Measurements from ENCODE around the gene RFX4.

GRCh38 chr12:106602076-106602475 is 19.3 kb downstream of the RFX4 start:
- TF ChIP-seq, protein P1, sequence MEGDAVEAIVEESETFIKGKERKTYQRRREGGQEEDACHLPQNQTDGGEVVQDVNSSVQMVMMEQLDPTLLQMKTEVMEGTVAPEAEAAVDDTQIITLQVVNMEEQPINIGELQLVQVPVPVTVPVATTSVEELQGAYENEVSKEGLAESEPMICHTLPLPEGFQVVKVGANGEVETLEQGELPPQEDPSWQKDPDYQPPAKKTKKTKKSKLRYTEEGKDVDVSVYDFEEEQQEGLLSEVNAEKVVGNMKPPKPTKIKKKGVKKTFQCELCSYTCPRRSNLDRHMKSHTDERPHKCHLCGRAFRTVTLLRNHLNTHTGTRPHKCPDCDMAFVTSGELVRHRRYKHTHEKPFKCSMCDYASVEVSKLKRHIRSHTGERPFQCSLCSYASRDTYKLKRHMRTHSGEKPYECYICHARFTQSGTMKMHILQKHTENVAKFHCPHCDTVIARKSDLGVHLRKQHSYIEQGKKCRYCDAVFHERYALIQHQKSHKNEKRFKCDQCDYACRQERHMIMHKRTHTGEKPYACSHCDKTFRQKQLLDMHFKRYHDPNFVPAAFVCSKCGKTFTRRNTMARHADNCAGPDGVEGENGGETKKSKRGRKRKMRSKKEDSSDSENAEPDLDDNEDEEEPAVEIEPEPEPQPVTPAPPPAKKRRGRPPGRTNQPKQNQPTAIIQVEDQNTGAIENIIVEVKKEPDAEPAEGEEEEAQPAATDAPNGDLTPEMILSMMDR (IDR thresholded peaks at IDR 0.05 in 2 of 3, conservative IDR thresholded peaks at IDR 0.05 in 1 of 3; ENCODE audit: control insufficient read depth in 2 of 3, extremely low read depth in 1 of 3, insufficient read depth in 1 of 3, low read depth in 3 of 3, low read length in 3 of 3), result no peak
- TF ChIP-seq JUND (IDR thresholded peaks at IDR 0.05; ENCODE audit: low read depth, low read length) (no peak), ZBTB33 (IDR thresholded peaks at IDR 0.05) (no peak), POLR2AphosphoS2 (IDR thresholded peaks at IDR 0.05; ENCODE audit: low read depth, low read length) (no peak), POLR2AphosphoS5 (IDR thresholded peaks at IDR 0.05; ENCODE audit: low read length) (no peak), POLR2A (IDR thresholded peaks at IDR 0.05; ENCODE audit: low read depth, low read length) (no peak), RAD21 (IDR thresholded peaks at IDR 0.05; ENCODE audit: insufficient read depth, low read depth, low read length) (no peak), RB1 (IDR thresholded peaks at IDR 0.05; ENCODE audit: borderline replicate concordance) (no peak), NR2C2 (IDR thresholded peaks at IDR 0.05; ENCODE audit: borderline replicate concordance, control insufficient read depth, insufficient read length, low read depth) (no peak)
- TF ChIP-seq, protein P2, sequence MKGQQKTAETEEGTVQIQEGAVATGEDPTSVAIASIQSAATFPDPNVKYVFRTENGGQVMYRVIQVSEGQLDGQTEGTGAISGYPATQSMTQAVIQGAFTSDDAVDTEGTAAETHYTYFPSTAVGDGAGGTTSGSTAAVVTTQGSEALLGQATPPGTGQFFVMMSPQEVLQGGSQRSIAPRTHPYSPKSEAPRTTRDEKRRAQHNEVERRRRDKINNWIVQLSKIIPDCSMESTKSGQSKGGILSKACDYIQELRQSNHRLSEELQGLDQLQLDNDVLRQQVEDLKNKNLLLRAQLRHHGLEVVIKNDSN (IDR thresholded peaks at IDR 0.05; ENCODE audit: borderline replicate concordance, extremely low read length, insufficient read depth, low read depth, low read length), result no peak
- TF ChIP-seq, protein P3, sequence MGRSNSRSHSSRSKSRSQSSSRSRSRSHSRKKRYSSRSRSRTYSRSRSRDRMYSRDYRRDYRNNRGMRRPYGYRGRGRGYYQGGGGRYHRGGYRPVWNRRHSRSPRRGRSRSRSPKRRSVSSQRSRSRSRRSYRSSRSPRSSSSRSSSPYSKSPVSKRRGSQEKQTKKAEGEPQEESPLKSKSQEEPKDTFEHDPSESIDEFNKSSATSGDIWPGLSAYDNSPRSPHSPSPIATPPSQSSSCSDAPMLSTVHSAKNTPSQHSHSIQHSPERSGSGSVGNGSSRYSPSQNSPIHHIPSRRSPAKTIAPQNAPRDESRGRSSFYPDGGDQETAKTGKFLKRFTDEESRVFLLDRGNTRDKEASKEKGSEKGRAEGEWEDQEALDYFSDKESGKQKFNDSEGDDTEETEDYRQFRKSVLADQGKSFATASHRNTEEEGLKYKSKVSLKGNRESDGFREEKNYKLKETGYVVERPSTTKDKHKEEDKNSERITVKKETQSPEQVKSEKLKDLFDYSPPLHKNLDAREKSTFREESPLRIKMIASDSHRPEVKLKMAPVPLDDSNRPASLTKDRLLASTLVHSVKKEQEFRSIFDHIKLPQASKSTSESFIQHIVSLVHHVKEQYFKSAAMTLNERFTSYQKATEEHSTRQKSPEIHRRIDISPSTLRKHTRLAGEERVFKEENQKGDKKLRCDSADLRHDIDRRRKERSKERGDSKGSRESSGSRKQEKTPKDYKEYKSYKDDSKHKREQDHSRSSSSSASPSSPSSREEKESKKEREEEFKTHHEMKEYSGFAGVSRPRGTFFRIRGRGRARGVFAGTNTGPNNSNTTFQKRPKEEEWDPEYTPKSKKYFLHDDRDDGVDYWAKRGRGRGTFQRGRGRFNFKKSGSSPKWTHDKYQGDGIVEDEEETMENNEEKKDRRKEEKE (IDR thresholded peaks at IDR 0.05), result no peak

Data from GM12878 (cell line).